NCI-H774 (cell line): ENCODE data around the gene TSTD2.
"Not testable (repeated sequence)": the region's sequence is repeated elsewhere in the genome, so short reads cannot be mapped to it uniquely, and the experiment has no call there.

Source experiments
- DNase-seq: peaks from one replicate; lab custom pipeline; 2025; lab: John Stamatoyannopoulos, UW

TSTD2 gene

DNA sequence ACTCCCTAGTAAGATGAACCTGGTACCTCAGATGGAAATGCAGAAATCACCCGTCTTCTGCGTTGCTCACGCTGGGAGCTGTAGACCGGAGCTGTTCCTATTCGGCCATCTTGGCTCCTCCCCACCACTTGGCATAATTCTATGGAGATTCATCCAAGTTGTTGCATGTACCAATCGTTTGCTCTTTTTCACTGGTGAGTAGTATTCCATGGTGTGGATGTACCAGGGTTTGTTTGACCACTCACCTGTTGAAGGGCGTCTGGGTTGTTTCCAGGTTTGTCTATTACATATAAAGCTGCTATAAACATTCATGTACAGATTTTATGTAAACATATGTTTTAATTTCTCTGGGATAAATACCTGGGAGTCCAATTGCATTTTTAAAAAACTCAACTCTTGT is 46.3 kb downstream of the TSTD2 start:
- not testable (repeated sequence) for DNase-seq

GRCh38 chr9:97584778-97585177 is 48.4 kb downstream of the TSTD2 start:
- DNase-seq: not testable (repeated sequence)

GRCh38 chr9:97581590-97581989 is 51.6 kb downstream of the TSTD2 start:
- DNase-seq: not testable (repeated sequence)

- DNase-seq: no peak
Measured at GRCh38 chr9:97579914-97580313, 53.3 kb downstream of the TSTD2 start.

GRCh38 chr9:97578846-97579245 is 54.3 kb downstream of the TSTD2 start:
- DNase-seq: no peak

- no peak for DNase-seq
Measured at GRCh38 chr9:97577051-97577450, 56.1 kb downstream of the TSTD2 start.

DNA sequence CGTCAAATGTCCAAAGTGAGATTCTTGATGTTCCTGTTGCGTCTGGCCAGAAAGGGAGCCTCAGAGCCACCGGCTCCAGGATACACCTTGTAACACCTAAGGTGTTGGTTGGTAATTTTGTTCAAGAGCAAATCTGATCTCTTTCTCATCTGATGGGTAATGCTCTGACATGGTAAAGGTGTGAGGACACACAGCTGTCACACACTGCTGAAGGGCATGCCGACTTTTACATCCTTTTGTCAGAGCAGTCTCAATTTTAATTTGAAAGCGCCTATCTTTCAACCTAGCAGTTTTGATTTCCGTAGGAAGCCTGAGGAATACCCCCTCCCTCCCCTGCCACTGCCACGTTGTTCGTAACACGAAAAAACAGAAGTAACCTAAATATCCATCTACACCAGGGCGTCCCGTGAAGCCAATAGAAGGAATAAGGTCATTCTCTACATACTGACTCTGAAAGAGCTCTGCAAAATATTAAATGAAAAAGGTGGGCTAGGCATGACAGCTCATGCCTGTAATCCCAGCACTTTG is 57.4 kb downstream of the TSTD2 start:
- DNase-seq: no peak

DNA sequence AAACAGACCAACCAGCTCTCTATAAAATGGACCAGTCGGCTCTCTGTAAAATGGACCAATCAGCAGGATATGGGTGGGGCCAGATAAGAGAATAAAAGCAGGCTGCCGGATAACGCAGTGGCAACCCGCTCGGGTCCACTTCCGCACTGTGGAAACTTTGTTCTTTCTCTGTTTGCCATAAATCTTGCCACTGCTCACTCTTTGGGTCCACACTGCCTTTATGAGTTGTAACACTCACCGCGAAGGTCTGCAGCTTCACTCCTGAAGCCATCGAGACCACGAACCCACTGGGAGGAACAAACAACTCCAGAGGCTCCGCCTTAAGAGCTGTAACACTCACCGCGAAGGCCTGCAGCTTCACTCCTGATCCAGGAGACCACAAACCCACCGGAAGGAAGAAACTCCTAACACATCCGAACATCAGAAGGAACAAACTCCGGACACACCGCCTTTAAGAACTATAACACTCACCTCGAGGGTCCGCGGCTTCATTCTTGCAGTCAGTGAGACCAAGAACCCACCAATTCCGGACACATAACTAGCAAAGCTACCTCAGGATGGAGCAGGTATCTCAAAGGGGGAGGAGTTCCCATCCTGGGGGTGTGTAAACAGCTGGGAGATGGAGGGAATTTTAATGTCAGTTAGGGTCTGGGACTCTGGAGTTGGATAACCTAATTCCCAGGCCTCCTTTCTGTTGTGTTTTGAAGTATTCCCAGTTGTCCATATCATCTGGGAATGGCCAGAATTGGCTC is 58.1 kb downstream of the TSTD2 start:
- DNase-seq: not testable (repeated sequence)

- DNase-seq: not testable (repeated sequence)
Measured at GRCh38 chr9:97574101-97574571, 59.0 kb downstream of the TSTD2 start.

- no peak for DNase-seq
Measured at GRCh38 chr9:97573482-97574073, 59.6 kb downstream of the TSTD2 start.

DNA sequence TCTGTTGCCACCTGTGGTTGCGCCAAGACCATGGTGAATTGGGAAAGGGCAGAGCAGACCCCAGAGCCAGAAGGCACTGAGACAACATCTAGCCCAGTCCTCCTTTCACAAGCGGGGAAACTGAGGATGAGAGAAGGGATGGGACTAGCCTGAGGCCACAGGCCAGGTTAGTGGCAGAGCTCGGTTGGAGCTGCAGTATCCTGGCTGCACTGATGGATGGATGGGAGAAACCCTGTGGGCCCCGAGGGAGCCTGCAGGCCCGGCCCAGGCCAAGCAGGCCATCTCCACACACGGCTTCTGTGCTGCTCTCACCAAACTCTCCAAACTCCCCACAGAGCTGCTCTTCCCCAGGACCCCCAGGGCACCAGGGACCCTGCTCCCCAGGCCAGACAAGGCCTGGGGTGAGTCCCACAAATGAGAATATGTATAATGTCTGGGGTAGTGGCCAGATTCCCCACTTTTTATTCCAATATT is 60.2 kb downstream of the TSTD2 start:
- DNase-seq: no peak

DNA sequence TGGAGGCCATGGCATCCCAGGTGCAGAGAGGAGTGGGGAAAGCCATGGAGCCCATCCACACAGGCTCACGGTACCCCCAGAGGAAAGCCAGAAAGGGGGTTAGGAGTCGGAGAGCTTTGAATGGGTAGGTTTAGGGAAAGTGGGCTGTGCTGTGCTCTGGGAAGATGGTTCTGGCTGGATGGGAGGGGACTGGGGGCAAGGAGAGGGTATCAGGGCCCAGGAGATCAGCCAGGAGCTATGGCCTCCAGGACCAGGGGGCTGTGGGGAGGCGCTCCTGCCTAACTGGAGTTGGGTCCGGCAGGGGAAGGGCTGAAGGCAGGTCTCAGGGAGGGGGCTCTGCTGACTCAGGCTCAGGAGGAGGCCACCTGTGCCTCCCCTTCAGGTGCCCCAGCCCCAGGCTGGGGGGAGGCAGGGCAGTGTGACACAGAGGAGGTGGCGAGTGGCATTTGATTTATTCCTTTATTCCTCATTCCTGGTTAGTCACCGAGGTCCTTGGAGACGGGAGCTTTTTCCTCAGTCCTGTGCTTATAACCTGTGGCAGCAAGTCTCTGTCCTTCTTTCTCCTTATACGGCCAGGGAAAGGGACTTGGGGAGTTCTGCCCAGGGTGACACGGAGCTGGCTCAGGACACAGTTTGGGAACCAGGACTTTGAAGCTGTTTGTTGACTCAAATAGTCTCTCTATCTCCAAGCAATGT is 60.8 kb downstream of the TSTD2 start:
- no peak for DNase-seq

DNA sequence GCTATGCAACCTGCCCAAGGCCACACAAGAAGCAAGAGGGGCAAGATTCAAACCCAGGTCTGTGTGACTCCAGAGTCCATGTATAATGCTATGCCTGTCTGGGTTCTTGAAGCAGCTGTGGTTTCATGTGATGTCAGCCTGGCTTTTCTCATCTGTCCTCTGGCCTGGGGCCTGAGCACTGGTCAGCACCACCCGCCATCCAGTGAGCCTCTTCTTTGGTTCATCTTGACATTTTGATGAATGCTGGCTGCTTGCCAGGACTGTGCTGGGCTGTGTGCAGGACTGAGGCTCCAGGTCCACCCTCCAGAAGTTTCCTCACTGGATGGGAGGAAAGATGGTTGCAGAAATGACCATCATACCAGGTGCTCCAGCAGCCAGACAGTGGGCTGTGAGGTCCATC is 61.5 kb downstream of the TSTD2 start:
- no peak for DNase-seq

DNA sequence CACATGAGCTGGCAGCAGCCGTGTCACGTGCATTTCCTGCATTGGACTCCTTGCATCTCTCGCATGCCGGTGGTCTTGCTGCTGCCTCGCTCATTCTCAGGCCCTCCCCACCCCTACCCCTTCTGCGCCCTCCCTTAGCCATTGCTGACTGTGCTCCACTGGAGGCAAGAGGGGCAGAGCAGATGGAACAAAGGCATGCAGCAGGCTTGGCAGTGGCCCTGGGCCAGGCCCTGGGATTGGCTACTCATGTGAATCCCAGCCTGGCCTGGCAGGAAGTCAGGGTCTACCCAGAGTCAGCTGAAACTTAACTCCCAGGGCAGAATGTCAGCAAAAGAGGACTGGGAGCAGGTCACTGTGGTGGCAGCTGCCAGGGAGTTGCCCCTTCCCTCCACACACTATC is 62.3 kb downstream of the TSTD2 start:
- no peak for DNase-seq

DNA sequence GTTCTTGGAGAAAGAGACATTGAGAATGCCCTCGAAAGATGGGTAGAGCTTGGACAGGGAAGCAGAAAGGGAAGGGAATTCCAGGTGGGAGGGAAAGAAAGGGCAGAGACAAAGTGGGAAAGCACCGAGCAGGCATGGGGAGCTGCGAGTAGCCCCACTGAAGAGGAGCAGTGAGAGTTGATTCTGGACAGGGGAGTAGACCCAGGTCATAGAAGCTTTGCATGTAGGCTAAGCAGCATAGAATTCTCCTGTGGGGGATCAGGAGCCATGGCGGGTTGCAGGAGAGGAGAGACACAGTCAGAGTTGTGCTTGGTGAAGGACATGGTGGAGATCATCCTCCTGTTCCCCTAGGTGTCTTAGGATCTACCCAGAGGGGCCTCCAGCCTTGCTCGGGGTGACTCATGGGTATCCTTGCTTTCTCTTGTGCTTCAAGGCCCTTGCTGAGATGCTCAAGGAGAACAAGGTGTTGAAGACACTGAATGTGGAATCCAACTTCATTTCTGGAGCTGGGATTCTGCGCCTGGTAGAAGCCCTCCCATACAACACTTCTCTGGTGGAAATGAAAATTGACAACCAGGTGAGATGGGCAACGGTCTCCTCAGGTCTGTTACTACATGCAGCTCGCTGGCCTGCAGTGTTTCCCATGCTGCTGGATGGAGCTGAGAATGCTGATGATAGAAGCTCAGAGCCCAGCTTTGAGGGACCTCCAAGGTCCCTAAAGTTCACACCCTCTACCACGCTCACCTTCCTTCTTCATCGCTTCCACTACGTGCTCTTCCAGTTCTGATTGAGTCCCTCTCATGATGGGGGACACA is 64.5 kb downstream of the TSTD2 start:
- DNase-seq: no peak

GRCh38 chr9:97567894-97568202 is 65.3 kb downstream of the TSTD2 start:
- DNase-seq: no peak

DNA sequence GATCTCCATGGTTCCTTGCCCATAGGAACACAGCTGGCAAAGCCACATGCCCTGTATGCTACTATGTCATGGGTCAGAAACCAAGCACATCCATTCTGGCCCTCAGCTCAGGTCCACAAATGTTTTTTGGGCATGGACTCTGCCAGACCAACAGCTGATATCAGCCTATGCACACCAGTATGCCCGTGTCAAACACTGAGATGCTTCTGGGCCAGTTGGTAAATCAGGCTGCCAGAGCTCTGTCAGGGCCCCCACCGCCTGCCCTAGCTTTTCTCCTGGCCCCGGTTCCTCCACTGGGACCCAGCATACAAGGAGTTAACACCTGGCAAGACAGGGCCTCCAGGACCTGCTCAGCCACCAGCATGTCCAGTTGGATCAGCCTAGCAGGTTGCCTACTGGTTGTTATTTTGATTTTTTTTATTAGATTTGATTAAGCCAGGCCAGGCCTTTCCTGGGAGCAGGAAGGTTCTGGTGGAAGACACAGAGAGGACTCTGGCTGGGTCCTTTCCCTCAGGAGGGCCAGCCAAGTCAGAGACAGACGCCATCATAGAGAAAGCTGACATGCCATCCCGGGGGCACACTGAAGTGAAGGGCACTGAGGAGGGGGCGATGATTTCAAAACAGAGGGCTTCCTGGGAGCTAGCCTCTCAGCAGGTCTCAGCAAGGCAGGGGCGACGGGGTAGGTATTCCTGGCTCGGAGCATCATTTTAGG is 65.8 kb downstream of the TSTD2 start:
- DNase-seq: no peak

- DNase-seq: no peak
Measured at GRCh38 chr9:97565262-97565661, 67.9 kb downstream of the TSTD2 start.

DNA sequence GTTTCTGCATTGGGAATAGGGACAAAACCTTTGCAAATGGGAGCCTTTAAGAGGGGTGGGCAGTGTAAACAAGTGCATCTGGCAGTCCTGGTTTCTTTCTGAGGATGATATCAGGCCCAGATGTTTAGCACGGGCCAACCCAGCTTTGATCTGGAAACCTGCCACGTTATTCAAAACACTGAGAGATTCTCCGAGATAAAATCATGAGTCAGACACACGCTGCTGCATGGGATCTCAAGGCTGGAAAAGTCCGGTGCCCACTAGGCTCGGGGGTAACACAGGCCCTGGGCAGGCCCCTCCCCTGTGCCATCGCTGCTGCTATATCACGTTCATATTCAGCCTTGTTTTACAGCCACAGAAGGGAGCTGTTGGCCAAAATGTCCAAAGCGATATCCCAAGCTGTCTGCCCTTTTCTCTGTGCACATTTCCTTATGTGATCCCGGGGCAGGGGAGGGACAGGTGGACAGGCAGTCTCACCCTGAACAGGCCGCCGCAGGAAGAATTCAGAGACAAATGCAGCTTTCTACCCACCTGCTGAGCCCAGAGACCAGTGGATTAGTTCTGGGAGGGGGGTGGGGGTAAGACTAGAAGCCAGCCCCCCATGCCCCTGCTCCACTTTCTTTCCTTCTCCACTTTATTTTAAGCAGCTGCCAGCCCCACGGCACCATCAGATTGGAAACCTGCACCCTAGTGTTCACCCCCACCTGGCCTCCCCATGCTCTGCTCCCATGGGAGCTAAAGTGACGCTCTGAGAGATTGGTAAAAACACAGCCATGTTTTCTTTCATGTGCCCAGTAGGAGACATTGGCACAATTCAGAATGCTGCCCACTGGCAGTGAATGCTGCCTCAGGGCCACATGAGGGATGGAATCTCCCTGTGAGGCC is 68.6 kb downstream of the TSTD2 start:
- DNase-seq: no peak

DNA sequence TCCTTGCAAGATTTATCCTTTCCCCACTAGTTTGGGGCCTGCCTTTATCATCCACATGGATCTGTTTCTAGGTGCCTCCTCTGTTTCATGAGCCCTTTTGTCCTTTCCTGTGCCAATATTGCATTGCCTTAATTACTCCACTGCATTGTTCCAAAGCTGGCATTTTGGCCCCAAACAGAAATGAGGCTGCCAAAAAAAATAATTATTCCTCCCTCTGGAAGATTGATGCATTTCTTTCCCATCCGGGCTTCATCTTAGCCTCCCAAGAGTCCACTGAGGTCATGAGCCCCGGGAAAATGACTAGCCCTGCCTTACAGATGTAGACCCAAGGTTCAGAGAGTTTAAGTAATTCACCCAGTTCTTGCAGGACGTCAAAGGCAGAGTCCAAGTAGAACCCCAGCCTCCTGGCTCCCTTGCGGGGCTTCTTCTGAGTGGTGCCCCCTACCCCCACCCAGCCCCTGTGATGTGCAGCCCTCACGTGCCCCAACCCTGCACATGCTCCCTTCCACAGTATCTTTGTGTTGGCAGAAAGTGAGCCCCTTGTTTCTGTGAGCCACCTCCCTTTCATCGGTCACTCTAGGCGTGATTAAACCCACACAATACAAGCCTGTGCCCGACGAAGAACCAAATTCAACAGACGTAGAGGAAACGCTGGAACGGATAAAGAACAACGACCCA is 69.6 kb downstream of the TSTD2 start:
- DNase-seq: no peak
